Stimulated activated CD4-positive, alpha-beta T cell treated with anti-CD3 and anti-CD28 coated beads, Interleukin-1b, Interleukin-23, amount 100 ng/mL, for 24 hours (primary cell): ENCODE measurements around the gene HDGFL2.
"Not testable (repeated sequence)": the region's sequence is repeated elsewhere in the genome, so short reads cannot be mapped to it uniquely, and the experiment has no call there.

Experiments used
- DNase-seq, 4 experiments: peaks; one replicate each; pipeline ENCODE4 v3.0.0-alpha.2; 2020; ENCODE audit warnings: low read depth in 4 of 4, low spot score in 1 of 4

HDGFL2 gene

GRCh38 chr19:4529924-4530522 is 57.9 kb downstream of the HDGFL2 start:
- DNase-seq, result no peak

- DNase-seq, result no peak
These were observed 59.6 kb downstream of the HDGFL2 start for GRCh38 chr19:4531562-4532165.

- no peak for DNase-seq
These were observed 61.2 kb downstream of the HDGFL2 start for GRCh38 chr19:4533334-4533733.

- no peak for DNase-seq
These were observed 61.8 kb downstream of the HDGFL2 start for GRCh38 chr19:4533835-4534424.

- DNase-seq, result peak in 2 of 4 experiments; percentile 28 to 37
These were observed 63.0 kb downstream of the HDGFL2 start, which contains the start of gene PLIN5 for GRCh38 chr19:4534836-4535658. Gene PLIN5 (minus strand): TSS chr19:4535224. CDS start chr19:4534074, 1,150 bp downstream.

- no peak for DNase-seq
These were observed 64.7 kb downstream of the HDGFL2 start for GRCh38 chr19:4536798-4537197.

GRCh38 chr19:4537953-4538600 is 66.0 kb downstream of the HDGFL2 start:
- no peak for DNase-seq

- no peak for DNase-seq
These were observed 66.5 kb downstream of the HDGFL2 start for GRCh38 chr19:4538601-4538954.

- DNase-seq, result no peak
These were observed 67.1 kb downstream of the HDGFL2 start for GRCh38 chr19:4539169-4539692.

GRCh38 chr19:4539693-4540581 is 67.8 kb downstream of the HDGFL2 start, which contains the start of gene LRG1:
Gene LRG1 (minus strand): TSS chr19:4540036. CDS start chr19:4540013, 23 bp downstream.
- no peak for DNase-seq

GRCh38 chr19:4541114-4541805 is 69.2 kb downstream of the HDGFL2 start:
- DNase-seq, result no peak

- not testable (repeated sequence) for DNase-seq
These were observed 69.7 kb downstream of the HDGFL2 start for GRCh38 chr19:4541806-4542145.

- no peak for DNase-seq
These were observed 71.1 kb downstream of the HDGFL2 start for GRCh38 chr19:4542896-4543841.

- no peak for DNase-seq
These were observed 71.9 kb downstream of the HDGFL2 start for GRCh38 chr19:4543842-4544647.

GRCh38 chr19:4547303-4548237 is 75.5 kb downstream of the HDGFL2 start:
- no peak for DNase-seq

- no peak for DNase-seq
These were observed 76.1 kb downstream of the HDGFL2 start for GRCh38 chr19:4548238-4548584.

- DNase-seq, result no peak
These were observed 77.9 kb downstream of the HDGFL2 start for GRCh38 chr19:4550018-4550417.
